ENCODE measurements around the gene ZCCHC3. TPM values are rescaled to one million over a fixed set of nuclear protein-coding genes. Genes with fewer than 3 reads are reported as not detected.

ZCCHC3 gene
- total RNA-seq, 1 donor = 11.6 TPM

GRCh38 chr20:278607-279571, 18.5 kb upstream of the ZCCHC3 start:
- peak overlapping the region; percentile 17 for H3K4me3 ChIP-seq (ENCODE audit: low read depth, low read length)
- TF ChIP-seq CTCF (IDR thresholded peaks at IDR 0.05; ENCODE audit: insufficient read depth, low read length) = no peak
- no peak for DNase-seq (ENCODE audit: low read depth)

- DNase-seq (ENCODE audit: low read depth) = no peak
- no peak overlapping the region for H3K4me3 ChIP-seq (ENCODE audit: low read depth, low read length)
- TF ChIP-seq CTCF (IDR thresholded peaks at IDR 0.05; ENCODE audit: insufficient read depth, low read length) = no peak
Observed at GRCh38 chr20:284172-284571, 13.2 kb upstream of the ZCCHC3 start.

GRCh38 chr20:286508-286907, 10.9 kb upstream of the ZCCHC3 start:
- no peak for TF ChIP-seq CTCF (IDR thresholded peaks at IDR 0.05; ENCODE audit: insufficient read depth, low read length)
- H3K4me3 ChIP-seq (ENCODE audit: low read depth, low read length) = no peak overlapping the region
- DNase-seq (ENCODE audit: low read depth) = no peak

GRCh38 chr20:288956-289692, 8.2 kb upstream of the ZCCHC3 start:
- no peak for TF ChIP-seq CTCF (IDR thresholded peaks at IDR 0.05; ENCODE audit: insufficient read depth, low read length)
- DNase-seq (ENCODE audit: low read depth) = no peak
- H3K4me3 ChIP-seq (ENCODE audit: low read depth, low read length) = peak overlapping the region; percentile 77

GRCh38 chr20:289693-290083, 7.7 kb upstream of the ZCCHC3 start:
- peak overlapping the region; percentile 77 for H3K4me3 ChIP-seq (ENCODE audit: low read depth, low read length)
- DNase-seq (ENCODE audit: low read depth) = no peak
- TF ChIP-seq CTCF (IDR thresholded peaks at IDR 0.05; ENCODE audit: insufficient read depth, low read length) = no peak

GRCh38 chr20:290084-290831, 7.1 kb upstream of the ZCCHC3 start, which contains the start of gene C20orf96:
TSS of gene C20orf96 (minus strand) at chr20:290750. CDS start at chr20:290610, 140 bp downstream.
- peak within 1 kb of the TSS; percentile 77 for H3K4me3 ChIP-seq (ENCODE audit: low read depth, low read length)
- peak; percentile 95 for DNase-seq (ENCODE audit: low read depth)
- TF ChIP-seq CTCF (IDR thresholded peaks at IDR 0.05; ENCODE audit: insufficient read depth, low read length) = peak; percentile 72
